Karpas-422 (cell line): ENCODE data around the gene CDYL2. TPM values are rescaled to one million over a fixed set of nuclear protein-coding genes. Genes with fewer than 3 reads are reported as not detected.

ENCODE experiments used
- DNase-seq: peaks from one replicate; pipeline ENCODE4 v3.0.0-alpha.2; 2015
- H2AFZ ChIP-seq: fragments of 200-600 bp; sonication (generic); 2 replicates; pipeline ENCODE4 v1.6.1; 2014; ENCODE audit warnings: antibody characterized with exemption, low read length, mixed read lengths
- H3K27ac ChIP-seq: fragments of 200-600 bp; sonication (generic); 2 replicates; pipeline ENCODE4 v1.5.1; 2014; ENCODE audit warnings: mild to moderate bottlenecking, low read length, moderate library complexity
- H3K27me3 ChIP-seq: fragments of 200-600 bp; sonication (generic); 2 replicates; pipeline ENCODE4 v1.6.1; 2014; ENCODE audit warnings: low read length, mixed read lengths
- H3K36me3 ChIP-seq: fragments of 200-600 bp; sonication (generic); 2 replicates; pipeline ENCODE4 v1.6.1; 2014; ENCODE audit warnings: low read length, mixed read lengths; ENCODE audit not compliant: insufficient read depth
- H3K4me1 ChIP-seq: fragments of 200-600 bp; sonication (generic); 2 replicates; pipeline ENCODE4 v1.6.1; 2014; ENCODE audit warnings: mild to moderate bottlenecking, low read length, mixed read lengths
- H3K4me2 ChIP-seq: fragments of 200-600 bp; sonication (generic); 2 replicates; pipeline ENCODE4 v1.6.1; 2014; ENCODE audit warnings: low read length, low read depth, mild to moderate bottlenecking; ENCODE audit not compliant: poor library complexity, severe bottlenecking
- H3K4me3 ChIP-seq: fragments of 200-600 bp; sonication (generic); 2 replicates; pipeline ENCODE4 v1.5.1; 2014; ENCODE audit warnings: mild to moderate bottlenecking, antibody characterized with exemption, low read length, mixed read lengths
- H3K79me2 ChIP-seq: fragments of 200-600 bp; sonication (generic); 2 replicates; pipeline ENCODE4 v1.6.1; 2014; ENCODE audit warnings: mild to moderate bottlenecking, low read length, mixed read lengths
- H3K9ac ChIP-seq: fragments of 200-600 bp; sonication (generic); 2 replicates; pipeline ENCODE4 v1.6.0; 2014; ENCODE audit warnings: low read length
- H3K9me2 ChIP-seq: fragments of 200-600 bp; sonication (generic), shearing (Covaris generic); replicated peaks from 2 replicates; pipeline ENCODE4 v1.6.0; 2014; ENCODE audit warnings: mild to moderate bottlenecking, low read length, moderate library complexity; ENCODE audit not compliant: insufficient read depth
- H3K9me3 ChIP-seq: fragments of 300-700, 200-600 bp; sonication (generic); 2 replicates; pipeline ENCODE4 v1.6.1; 2014; ENCODE audit warnings: low read length, mixed read lengths
- H4K20me1 ChIP-seq: fragments of 200-600 bp; sonication (generic); 2 replicates; pipeline ENCODE4 v1.6.1; 2014; ENCODE audit warnings: mild to moderate bottlenecking, antibody characterized with exemption, low read length, low read depth; ENCODE audit not compliant: insufficient read depth
- total RNA-seq: library from RNA; depleted of rRNA; stranded (reverse); fragments of >200 nt; shearing (Covaris generic); gene quantifications from 2 replicates; pipeline ENCODE4 v1.2.3, GENCODE V29; 2014; ENCODE audit warnings: low replicate concordance

CDYL2 gene
- total RNA-seq, 1 experiment from 2014 or later = not detected

DNA sequence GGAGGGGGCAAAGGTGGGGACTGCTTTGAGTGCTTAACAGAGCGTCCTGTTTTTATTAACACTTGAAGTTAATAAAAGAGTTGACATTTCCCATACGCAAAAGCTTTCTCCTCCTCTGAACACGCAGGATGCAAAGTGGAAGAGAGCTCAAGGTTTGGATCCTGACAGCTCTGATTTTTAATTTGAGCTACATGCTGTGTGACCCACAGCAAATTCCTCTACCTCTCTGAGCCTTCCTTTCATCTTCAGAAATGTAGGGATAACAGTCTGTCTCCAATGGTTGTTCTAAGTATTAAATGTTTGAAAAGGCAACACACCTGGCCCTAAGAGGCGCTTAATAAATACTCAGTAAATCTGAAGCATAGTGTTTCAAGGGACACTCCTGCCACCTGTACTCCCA, 93.0 kb downstream of the CDYL2 start:
- no peaks in the 10 kb centered on the region for H3K36me3 ChIP-seq
- H4K20me1 ChIP-seq = no peaks in the 10 kb centered on the region
- H3K27ac ChIP-seq = no peak overlapping the region
- no peak overlapping the region for H2AFZ ChIP-seq
- H3K9me2 ChIP-seq = no peaks in the 10 kb centered on the region
- H3K27me3 ChIP-seq = no peaks in the 10 kb centered on the region
- no peak overlapping the region for H3K4me3 ChIP-seq
- H3K4me2 ChIP-seq = no peak overlapping the region
- no peaks in the 10 kb centered on the region for H3K9me3 ChIP-seq
- H3K4me1 ChIP-seq = peaks cover 4% of the 10 kb centered on the region; the same call in 1 of the 2 replicates
- H3K9ac ChIP-seq = no peak overlapping the region
- peak; percentile 14 for DNase-seq
- H3K79me2 ChIP-seq = no peaks in the 10 kb centered on the region

DNA sequence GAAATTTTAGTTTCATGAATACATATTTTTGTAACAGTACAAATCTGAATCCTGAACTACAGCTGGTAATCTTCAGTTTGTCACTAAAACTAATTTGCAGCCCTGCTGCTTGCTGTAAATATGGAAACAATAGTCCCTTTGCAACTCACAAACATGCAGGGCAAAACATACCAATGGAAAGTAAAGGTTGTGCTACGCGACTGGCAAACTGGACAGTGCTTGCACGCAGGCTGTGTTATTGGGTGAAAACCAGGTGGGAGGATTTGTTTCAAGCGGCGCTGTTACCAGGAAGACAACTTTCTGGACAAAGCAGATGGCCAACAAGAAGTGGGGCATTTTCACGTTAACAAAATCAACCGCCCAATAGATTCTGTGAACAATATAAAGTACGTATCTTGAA, 93.5 kb downstream of the CDYL2 start:
- Histone ChIP-seq H3K9me3 (no peaks in the 10 kb centered on the region), H3K4me1 (peaks cover 4% of the 10 kb centered on the region; the same call in 1 of the 2 replicates), H3K27ac (no peak overlapping the region), H4K20me1 (no peaks in the 10 kb centered on the region), H3K36me3 (no peaks in the 10 kb centered on the region), H3K27me3 (no peaks in the 10 kb centered on the region), H3K4me3 (no peak overlapping the region), H3K9me2 (no peaks in the 10 kb centered on the region), H3K4me2 (no peak overlapping the region), H2AFZ (no peak overlapping the region), H3K9ac (no peak overlapping the region), H3K79me2 (no peaks in the 10 kb centered on the region)
- no peak for DNase-seq

DNA sequence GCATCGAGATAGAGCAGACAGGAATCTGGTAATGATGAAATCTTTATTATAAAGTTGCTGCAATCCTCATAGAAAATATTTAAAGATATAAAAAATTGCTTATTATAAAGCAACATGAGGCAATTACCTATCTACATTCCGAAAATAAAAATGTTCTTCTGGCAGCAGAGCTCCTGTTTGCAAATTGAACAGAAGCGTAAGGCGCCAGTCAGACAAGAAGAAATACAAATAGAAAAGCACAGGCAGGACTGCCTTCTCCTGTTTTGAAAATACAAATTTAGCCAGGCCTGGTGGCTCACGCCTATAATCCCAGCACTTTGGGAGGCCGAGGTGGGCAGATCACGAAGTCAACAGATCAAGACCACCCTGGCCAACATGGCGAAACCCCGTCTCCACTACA, 95.6 kb downstream of the CDYL2 start:
- Histone ChIP-seq H3K27ac (no peak overlapping the region), H3K27me3 (no peaks in the 10 kb centered on the region), H4K20me1 (no peaks in the 10 kb centered on the region), H3K79me2 (no peaks in the 10 kb centered on the region), H3K9ac (no peak overlapping the region), H3K4me2 (no peak overlapping the region), H3K9me2 (no peaks in the 10 kb centered on the region), H3K4me1 (peaks cover 4% of the 10 kb centered on the region; the same call in 1 of the 2 replicates), H2AFZ (no peak overlapping the region), H3K36me3 (no peaks in the 10 kb centered on the region), H3K4me3 (no peak overlapping the region), H3K9me3 (no peaks in the 10 kb centered on the region)
- peak; percentile 0 for DNase-seq

DNA sequence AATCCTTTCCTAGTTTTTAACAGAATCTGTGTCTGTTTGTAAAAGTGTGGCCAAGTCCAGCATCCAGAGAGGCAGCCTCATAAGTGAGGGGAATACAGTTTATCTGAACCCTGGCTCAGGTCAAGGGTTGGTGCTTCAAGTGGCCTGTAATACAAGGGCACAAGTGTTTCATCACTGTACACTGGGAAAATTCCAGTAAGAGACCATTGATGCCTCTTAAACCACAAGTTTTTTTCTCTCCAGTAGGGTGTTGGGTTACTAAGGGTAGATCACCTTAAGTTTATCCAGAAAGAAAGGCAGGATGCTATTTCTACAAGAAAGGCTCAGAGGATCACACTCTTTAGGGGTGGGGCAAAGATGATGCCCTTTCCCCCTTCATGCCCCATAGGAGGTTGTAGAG, 96.7 kb downstream of the CDYL2 start:
- Histone ChIP-seq H3K4me2 (no peak overlapping the region), H4K20me1 (no peaks in the 10 kb centered on the region), H3K79me2 (no peaks in the 10 kb centered on the region), H3K9ac (no peak overlapping the region), H3K9me2 (no peaks in the 10 kb centered on the region), H3K27ac (no peak overlapping the region), H3K4me1 (peaks cover 4% of the 10 kb centered on the region; the same call in 1 of the 2 replicates), H3K27me3 (no peaks in the 10 kb centered on the region), H3K4me3 (no peak overlapping the region), H3K36me3 (no peaks in the 10 kb centered on the region), H2AFZ (no peak overlapping the region), H3K9me3 (no peaks in the 10 kb centered on the region)
- DNase-seq = peak; percentile 15

DNA sequence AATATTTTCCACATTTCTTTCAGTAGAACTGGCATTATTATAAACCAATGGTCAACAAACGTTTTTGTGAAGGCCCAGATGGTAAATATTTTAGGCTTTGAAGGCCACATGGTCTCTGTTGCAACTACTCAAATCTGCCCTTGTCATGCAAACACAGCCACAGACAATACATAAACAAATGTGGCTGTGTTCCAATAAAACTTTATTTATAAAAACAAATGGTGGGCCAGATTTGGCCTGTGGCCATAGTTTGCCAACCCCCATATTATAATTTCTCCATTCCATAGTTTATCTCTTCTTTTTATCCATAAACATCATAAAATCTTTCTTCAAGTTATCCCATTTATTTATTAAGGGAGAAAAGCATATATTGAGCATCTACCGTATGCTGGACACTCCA, 98.8 kb downstream of the CDYL2 start:
- no peaks in the 10 kb centered on the region for H3K36me3 ChIP-seq
- no peaks in the 10 kb centered on the region for H3K79me2 ChIP-seq
- H3K9me2 ChIP-seq = no peaks in the 10 kb centered on the region
- no peak overlapping the region for H2AFZ ChIP-seq
- DNase-seq = no peak
- H3K4me3 ChIP-seq = no peak overlapping the region
- no peak overlapping the region for H3K27ac ChIP-seq
- no peak overlapping the region for H3K9ac ChIP-seq
- H4K20me1 ChIP-seq = no peaks in the 10 kb centered on the region
- no peaks in the 10 kb centered on the region for H3K27me3 ChIP-seq
- no peak overlapping the region for H3K4me2 ChIP-seq
- peaks cover 4% of the 10 kb centered on the region for H3K4me1 ChIP-seq
- no peaks in the 10 kb centered on the region for H3K9me3 ChIP-seq

DNA sequence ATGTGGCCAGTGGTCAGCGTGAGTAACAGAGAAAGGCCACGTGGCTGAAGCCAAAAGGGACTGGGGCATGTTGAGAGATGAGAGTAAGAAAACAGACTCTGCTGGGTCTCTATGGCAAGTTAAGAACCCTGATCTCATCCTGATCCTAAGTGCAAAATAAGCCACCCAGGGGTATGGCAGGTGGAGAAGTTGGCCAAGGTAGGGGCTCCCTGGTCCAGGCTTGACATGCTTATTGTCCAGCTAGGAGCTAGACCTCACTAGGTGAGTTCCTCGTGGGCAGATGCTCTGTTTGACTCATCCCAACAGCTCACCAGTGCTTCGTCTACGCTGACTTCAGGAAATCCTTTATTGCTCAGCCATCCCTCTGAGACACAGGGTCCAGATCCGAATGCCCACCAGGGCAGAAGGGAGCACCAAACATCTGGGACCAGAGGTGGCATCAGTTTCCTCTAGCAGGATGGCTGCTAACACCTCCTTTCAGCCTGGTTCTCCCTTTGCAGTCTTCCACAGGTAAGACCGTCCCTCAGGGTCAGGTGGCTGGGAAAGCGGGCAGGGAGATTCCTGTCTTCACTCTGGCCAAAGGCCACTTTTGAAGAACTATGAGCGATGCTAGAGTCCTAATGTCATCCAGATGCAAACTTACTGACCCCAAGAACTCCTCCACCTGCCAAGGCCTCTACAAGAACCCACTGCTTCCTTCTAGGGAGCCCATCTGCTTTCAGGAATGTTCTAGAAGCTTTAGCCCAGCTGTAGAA, 99.5 kb downstream of the CDYL2 start:
- Histone ChIP-seq H3K4me2 (no peak overlapping the region), H3K27ac (no peak overlapping the region), H4K20me1 (no peaks in the 10 kb centered on the region), H3K9ac (no peak overlapping the region), H3K9me2 (no peaks in the 10 kb centered on the region), H3K79me2 (no peaks in the 10 kb centered on the region), H2AFZ (no peak overlapping the region), H3K36me3 (no peaks in the 10 kb centered on the region), H3K9me3 (no peaks in the 10 kb centered on the region), H3K27me3 (no peaks in the 10 kb centered on the region), H3K4me3 (no peak overlapping the region), H3K4me1 (peaks cover 8% of the 10 kb centered on the region)
- DNase-seq = peak; percentile 30

DNA sequence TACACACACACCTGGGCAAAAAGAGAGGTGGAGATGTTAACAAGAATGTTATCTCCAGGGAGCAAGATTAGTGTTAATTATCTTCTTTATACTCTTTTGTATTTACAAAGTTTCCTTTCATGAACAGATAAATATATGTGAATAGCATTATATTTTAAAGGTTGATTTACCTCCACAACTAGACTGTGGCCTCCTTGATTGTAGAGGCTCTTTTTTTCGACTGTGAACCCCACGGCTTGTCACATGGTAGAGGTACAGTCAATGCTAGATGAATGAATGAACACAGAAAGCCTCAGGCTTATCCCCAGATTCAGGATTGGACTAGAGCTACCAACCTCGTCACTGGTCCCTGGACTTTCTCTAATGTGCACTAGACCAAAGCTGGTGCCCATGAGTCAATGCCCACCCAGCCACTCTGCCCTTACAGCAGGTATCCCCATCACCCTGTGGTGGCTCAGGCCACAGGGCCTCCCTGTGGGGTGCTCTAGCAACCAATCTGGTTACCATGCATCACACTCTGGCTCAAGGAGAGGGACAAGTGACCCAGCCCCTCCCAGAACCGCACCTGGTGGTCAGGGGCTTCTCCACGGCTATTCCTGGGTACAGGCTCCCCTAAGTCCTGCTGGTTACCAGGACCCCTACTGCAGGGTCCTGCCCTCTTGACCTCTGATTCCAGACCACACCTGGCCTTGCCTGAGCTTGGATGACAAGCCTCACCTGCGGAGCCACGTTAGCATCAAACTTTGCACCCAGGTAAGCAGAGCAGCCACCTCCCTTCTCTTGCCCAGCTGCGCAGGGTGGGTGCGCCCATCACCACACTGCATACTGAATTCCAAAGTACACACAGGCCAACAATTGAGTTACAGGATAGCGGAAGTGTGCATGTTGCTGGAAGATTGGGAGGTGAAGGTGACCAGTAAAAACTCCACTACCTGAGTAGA, 101.0 kb downstream of the CDYL2 start:
- H3K9me3 ChIP-seq = no peaks in the 10 kb centered on the region
- peaks cover 8% of the 10 kb centered on the region for H3K4me1 ChIP-seq
- no peak for DNase-seq
- no peak overlapping the region for H3K4me3 ChIP-seq
- H3K36me3 ChIP-seq = no peaks in the 10 kb centered on the region
- no peak overlapping the region for H2AFZ ChIP-seq
- H4K20me1 ChIP-seq = no peaks in the 10 kb centered on the region
- no peak overlapping the region for H3K4me2 ChIP-seq
- no peaks in the 10 kb centered on the region for H3K27me3 ChIP-seq
- H3K9ac ChIP-seq = no peak overlapping the region
- H3K9me2 ChIP-seq = no peaks in the 10 kb centered on the region
- H3K79me2 ChIP-seq = no peaks in the 10 kb centered on the region
- no peak overlapping the region for H3K27ac ChIP-seq

DNA sequence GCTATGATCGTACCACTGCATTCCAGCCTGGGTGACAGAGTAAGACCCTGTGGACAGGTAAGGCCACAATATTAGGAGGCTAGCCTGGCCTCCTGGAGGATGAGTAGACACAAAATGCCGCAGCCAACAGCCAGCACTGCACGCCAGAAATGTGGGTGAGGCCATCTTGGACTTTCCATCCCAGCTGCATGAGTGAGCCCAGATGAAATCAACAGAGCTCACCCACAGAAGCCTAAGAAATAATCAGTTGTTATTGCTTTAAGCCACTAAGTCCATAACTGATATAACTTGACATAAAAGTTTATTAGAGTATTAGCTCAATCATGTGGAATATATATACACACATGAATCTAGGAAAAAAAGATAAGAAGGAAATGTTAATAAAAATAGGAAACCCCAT, 101.7 kb downstream of the CDYL2 start:
- Histone ChIP-seq H3K4me1 (peaks cover 8% of the 10 kb centered on the region), H3K36me3 (no peaks in the 10 kb centered on the region), H3K9me2 (no peaks in the 10 kb centered on the region), H3K4me3 (no peak overlapping the region), H3K79me2 (no peaks in the 10 kb centered on the region), H3K27me3 (no peaks in the 10 kb centered on the region), H4K20me1 (no peaks in the 10 kb centered on the region), H3K9me3 (no peaks in the 10 kb centered on the region), H3K4me2 (no peak overlapping the region), H3K9ac (no peak overlapping the region), H3K27ac (no peak overlapping the region), H2AFZ (no peak overlapping the region)
- DNase-seq = no peak
